WERI-Rb-1 (cell line): ENCODE results near the gene PRKCE.

ENCODE experiments used
- DNase-seq: peaks from one replicate; pipeline ENCODE4 v3.0.0-alpha.2; 2020
- H3K27ac ChIP-seq: fragments of 250-450 bp; sonication (Bioruptor Pico); 2 replicates; pipeline ENCODE4 v1.5.1; 2020; ENCODE audit warnings: mild to moderate bottlenecking, moderate library complexity
- H3K27me3 ChIP-seq: fragments of 250-450 bp; sonication (Bioruptor Pico); 2 replicates; pipeline ENCODE4 v1.5.1; 2021; ENCODE audit warnings: mild to moderate bottlenecking, low read depth, moderate library complexity; ENCODE audit not compliant: insufficient read depth, severe bottlenecking
- H3K36me3 ChIP-seq: fragments of 250-450 bp; sonication (Bioruptor Pico); 2 replicates; pipeline ENCODE4 v1.5.1; 2020; ENCODE audit warnings: mild to moderate bottlenecking, moderate library complexity
- H3K4me3 ChIP-seq: 2 replicates; pipeline ENCODE4 v1.5.1; 2011; ENCODE audit warnings: low read depth, mild to moderate bottlenecking, control low read depth, low read length
- H3K9me3 ChIP-seq: fragments of 250-450 bp; sonication (Bioruptor Pico); 2 replicates; pipeline ENCODE4 v1.5.1; 2021; ENCODE audit warnings: mild to moderate bottlenecking, moderate library complexity; ENCODE audit not compliant: severe bottlenecking
- CTCF ChIP-seq: IDR thresholded peaks from 2 replicates; pipeline ENCODE4 v1.5.1; 2011; ENCODE audit warnings: low read depth, mild to moderate bottlenecking, control low read depth, inconsistent platforms, low read length

The PRKCE gene

GRCh38 chr2:45794134-45794617 lies 142.7 kb downstream of the PRKCE start:
- H3K36me3 ChIP-seq: no peaks in the 10 kb centered on the region
- no peak for DNase-seq
- no peak for TF ChIP-seq CTCF
- H3K9me3 ChIP-seq: no peaks in the 10 kb centered on the region
- H3K27me3 ChIP-seq: no peaks in the 10 kb centered on the region
- no peak overlapping the region for H3K4me3 ChIP-seq
- H3K27ac ChIP-seq: no peak overlapping the region; the same call in 1 of the 2 replicates

- no peaks in the 10 kb centered on the region for H3K36me3 ChIP-seq
- no peaks in the 10 kb centered on the region for H3K9me3 ChIP-seq
- H3K4me3 ChIP-seq: no peak overlapping the region
- no peak for TF ChIP-seq CTCF
- H3K27ac ChIP-seq: no peak overlapping the region
- DNase-seq: no peak
- H3K27me3 ChIP-seq: no peaks in the 10 kb centered on the region
These were observed 145.0 kb downstream of the PRKCE start for GRCh38 chr2:45796500-45796899.

- Histone ChIP-seq H3K27ac (no peak overlapping the region), H3K36me3 (no peaks in the 10 kb centered on the region), H3K9me3 (no peaks in the 10 kb centered on the region), H3K27me3 (no peaks in the 10 kb centered on the region), H3K4me3 (no peak overlapping the region)
- 0 out of 2 replicates have a peak, but pooled peaks have one; percentile 13 for TF ChIP-seq CTCF
- DNase-seq: no peak
These were observed 146.2 kb downstream of the PRKCE start for GRCh38 chr2:45797451-45798230.

GRCh38 chr2:45799679-45800381 lies 148.4 kb downstream of the PRKCE start:
- 0 out of 2 replicates have a peak, but pooled peaks have one; percentile 14 for TF ChIP-seq CTCF
- DNase-seq: no peak
- H3K36me3 ChIP-seq: no peaks in the 10 kb centered on the region

GRCh38 chr2:45802499-45803138 lies 151.1 kb downstream of the PRKCE start:
- H3K27me3 ChIP-seq: no peaks in the 10 kb centered on the region
- TF ChIP-seq CTCF: no peak
- H3K36me3 ChIP-seq: no peaks in the 10 kb centered on the region
- H3K27ac ChIP-seq: no peak overlapping the region
- DNase-seq: no peak
- no peak overlapping the region for H3K4me3 ChIP-seq
- no peaks in the 10 kb centered on the region for H3K9me3 ChIP-seq

More at GRCh38 chr2:45799679-45800381, 148.4 kb downstream of the PRKCE start:
- H3K4me3 ChIP-seq: no peak overlapping the region
- no peaks in the 10 kb centered on the region for H3K27me3 ChIP-seq
- H3K9me3 ChIP-seq: no peaks in the 10 kb centered on the region
- H3K27ac ChIP-seq: no peak overlapping the region
